ENCODE data around the gene GSTK1.

Gene GSTK1

DNA sequence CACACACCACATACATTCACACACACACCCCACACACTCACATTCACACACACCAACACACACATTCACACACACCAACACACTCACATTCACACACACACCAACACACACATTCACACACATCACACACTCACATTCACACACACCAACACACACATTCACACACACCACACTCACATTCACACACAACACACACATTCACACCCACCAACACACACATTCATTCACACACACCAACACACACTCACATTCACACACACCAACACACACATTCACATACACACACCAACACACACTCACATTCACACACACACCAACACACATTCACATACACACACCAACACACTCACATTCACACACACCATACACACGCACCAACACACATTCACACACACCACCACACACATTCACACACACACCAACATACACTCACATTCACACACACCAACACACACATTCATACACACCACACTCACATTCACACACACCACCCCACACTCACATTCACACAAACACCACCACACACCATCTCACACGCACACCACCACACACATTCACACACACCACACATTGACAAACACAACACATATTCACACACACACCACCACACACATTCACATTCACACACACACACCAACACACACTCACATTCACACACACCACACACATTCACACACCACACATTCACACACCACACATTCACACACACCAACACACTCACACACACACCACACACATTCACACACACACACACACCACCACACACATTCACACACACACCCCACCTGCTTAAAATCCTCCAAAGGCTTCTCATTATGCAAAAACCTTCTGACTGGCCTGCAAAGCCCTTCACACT lies 32.4 kb upstream of the GSTK1 start:
- no peaks in the 10 kb centered on the region for H3K4me1 Mint-ChIP-seq (ENCODE audit: low read depth in 2 of 2)
- DNase-seq = no peak
- no peak overlapping the region for H3K27ac Mint-ChIP-seq
- H3K36me3 Mint-ChIP-seq (ENCODE audit: insufficient read depth) = no peaks in the 10 kb centered on the region
- H3K27me3 Mint-ChIP-seq = peaks cover 3 to 9% of the 10 kb centered on the region in 2 donors
- no peak for ATAC-seq (replicated peaks)
- no peak overlapping the region for H3K4me3 Mint-ChIP-seq
- peaks cover 0 to 5% of the 10 kb centered on the region in 2 donors for H3K9me3 Mint-ChIP-seq

DNA sequence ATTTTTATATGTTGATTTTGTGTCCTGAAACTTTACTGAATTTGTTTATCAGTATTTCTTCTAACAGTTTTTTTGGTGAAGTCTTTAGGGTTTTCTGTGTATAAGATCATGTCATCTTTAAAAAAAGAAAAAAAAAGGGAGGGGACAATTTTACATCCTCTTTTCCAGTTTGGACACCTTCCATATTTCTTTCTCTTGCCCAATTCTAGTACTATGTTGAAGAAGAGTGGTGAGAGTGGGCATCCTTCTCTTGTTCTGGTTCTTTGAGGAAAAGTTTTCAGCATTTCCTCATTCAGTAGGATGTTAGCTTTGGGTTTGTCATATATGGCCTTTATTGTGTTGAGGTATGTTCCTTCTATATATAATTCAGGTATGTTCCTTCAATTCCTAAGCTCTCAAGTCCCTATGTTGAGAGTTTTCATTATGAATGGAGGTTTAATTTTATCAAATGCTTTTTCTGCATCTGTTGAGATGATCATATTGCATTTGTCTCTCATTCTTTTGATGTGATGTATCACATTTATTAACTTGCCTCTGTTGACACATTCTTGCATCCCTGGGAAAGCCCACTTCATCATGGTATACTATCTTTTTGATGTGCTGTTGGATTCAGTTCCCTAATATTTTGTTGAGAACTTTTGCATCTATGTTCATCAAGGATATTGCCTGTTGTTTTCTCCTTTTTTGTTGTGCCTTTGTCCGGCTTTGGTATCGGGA lies 29.3 kb upstream of the GSTK1 start:
- DNase-seq (no peak), ATAC-seq (replicated peaks) (no peak)
- Mint-ChIP-seq H3K9me3 (peaks cover 5 to 18% of the 10 kb centered on the region in 2 donors), H3K36me3 (ENCODE audit: insufficient read depth) (no peaks in the 10 kb centered on the region), H3K4me3 (no peak overlapping the region), H3K4me1 (ENCODE audit: low read depth in 2 of 2) (no peaks in the 10 kb centered on the region), H3K27ac (no peak overlapping the region), H3K27me3 (peaks cover 12 to 24% of the 10 kb centered on the region in 2 donors)

DNA sequence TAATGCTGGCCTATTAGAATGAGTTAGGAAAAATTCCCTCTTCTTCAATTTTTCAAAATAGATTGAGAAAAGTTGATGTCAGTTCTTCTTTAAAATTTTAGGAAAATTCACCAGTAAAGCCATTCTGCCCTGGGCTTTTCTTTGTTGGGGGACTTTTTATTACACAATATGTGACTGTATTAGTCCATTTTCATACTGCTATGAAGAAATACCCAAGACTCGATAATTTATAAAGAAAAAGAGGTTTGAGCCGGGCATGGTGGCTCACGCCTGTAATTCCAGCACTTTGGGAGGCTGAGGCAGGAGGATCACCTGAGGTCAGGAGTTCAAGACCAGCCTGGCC lies 28.7 kb upstream of the GSTK1 start:
- Mint-ChIP-seq H3K4me3 (no peak overlapping the region), H3K27ac (no peak overlapping the region), H3K27me3 (peaks cover 12 to 24% of the 10 kb centered on the region in 2 donors), H3K36me3 (ENCODE audit: insufficient read depth) (no peaks in the 10 kb centered on the region), H3K9me3 (peaks cover 5 to 18% of the 10 kb centered on the region in 2 donors), H3K4me1 (ENCODE audit: low read depth in 2 of 2) (no peaks in the 10 kb centered on the region)
- DNase-seq = no peak
- no peak for ATAC-seq (replicated peaks)

DNA sequence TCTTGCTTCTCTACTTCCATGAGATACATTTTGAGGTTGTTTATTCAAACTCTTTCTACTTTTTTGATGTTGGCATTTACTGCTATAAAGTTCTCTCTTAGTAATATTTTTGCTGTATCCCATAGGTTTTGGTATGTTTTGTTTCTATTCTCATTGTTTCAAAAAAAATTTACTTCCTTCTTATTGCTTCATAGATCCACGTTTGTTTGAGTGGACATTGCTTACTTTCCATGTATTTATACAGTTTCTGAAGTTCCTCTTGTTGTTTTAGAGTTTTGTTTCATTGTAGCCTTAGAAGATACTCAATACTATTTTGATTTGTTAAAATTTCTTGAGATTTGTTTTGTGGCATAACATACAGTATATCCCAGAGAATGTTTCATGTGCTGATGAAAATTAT lies 27.7 kb upstream of the GSTK1 start:
- no peak overlapping the region for H3K4me3 Mint-ChIP-seq

DNA sequence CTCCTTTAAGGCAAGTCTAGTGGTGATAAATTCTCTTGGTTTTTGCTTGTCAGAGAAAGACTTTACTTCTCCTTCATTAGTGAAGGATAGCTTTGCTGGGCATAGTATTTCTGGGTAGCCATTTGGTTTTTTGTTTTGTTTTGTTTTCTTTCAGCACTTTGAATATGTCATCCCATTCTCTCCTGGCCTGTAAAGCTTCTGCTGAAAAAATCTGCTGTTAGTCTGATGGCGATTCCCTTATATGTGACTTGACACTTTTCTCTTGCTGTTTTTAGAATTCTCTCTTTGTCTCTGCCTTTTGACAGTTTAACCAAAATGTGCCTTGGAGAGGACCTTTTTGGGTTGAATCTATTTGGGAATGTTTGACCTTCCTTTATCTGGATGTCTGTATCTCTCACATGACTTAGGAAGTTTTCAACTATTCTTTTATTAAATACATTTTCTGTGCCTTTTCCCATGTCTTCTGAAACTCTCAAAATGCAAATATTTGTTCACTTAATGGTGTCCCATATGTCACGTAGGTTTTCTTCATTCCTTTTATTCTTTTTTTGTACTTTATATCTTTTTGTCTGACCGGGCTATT lies 26.7 kb upstream of the GSTK1 start:
- Mint-ChIP-seq H3K4me3 (no peak overlapping the region), H3K36me3 (ENCODE audit: insufficient read depth) (no peaks in the 10 kb centered on the region), H3K27me3 (peaks cover 12 to 24% of the 10 kb centered on the region in 2 donors), H3K9me3 (peaks cover 5 to 18% of the 10 kb centered on the region in 2 donors), H3K27ac (no peak overlapping the region), H3K4me1 (ENCODE audit: low read depth in 2 of 2) (peaks cover 0 to 9% of the 10 kb centered on the region in 2 donors)
- ATAC-seq (replicated peaks) (no peak), DNase-seq (no peak)

More for the DNA sequence above, 27.7 kb upstream of the GSTK1 start:
- peaks cover 5 to 18% of the 10 kb centered on the region in 2 donors for H3K9me3 Mint-ChIP-seq
- no peak overlapping the region for H3K27ac Mint-ChIP-seq
- ATAC-seq (replicated peaks) (no peak), DNase-seq (no peak)
- peaks cover 0 to 3% of the 10 kb centered on the region in 2 donors for H3K4me1 Mint-ChIP-seq (ENCODE audit: low read depth in 2 of 2)
- H3K27me3 Mint-ChIP-seq = peaks cover 12 to 24% of the 10 kb centered on the region in 2 donors
- H3K36me3 Mint-ChIP-seq (ENCODE audit: insufficient read depth) = no peaks in the 10 kb centered on the region

DNA sequence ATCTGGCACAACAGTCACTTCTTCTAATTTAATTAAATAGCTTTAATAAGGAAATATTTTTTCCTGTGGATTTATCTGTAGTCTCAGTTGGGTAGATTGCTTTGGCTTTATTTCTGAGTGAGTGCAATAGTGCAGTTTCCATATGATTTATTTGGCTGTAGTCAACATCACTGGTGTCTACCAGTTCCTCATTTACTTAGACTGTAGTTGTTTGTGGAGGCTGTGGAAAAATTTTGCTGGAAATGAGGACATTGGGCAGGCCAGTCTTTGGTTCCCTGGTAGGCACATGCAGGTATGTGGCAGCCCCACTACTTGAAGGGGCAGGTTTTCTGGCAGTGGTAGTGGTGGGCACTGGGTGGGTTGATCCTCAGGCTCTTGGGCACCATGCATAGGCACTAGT lies 25.9 kb upstream of the GSTK1 start:
- DNase-seq = no peak
- Mint-ChIP-seq H3K4me1 (ENCODE audit: low read depth in 2 of 2) (peaks cover 0 to 12% of the 10 kb centered on the region in 2 donors), H3K27ac (no peak overlapping the region), H3K4me3 (no peak overlapping the region), H3K27me3 (peaks cover 12 to 24% of the 10 kb centered on the region in 2 donors), H3K36me3 (ENCODE audit: insufficient read depth) (no peaks in the 10 kb centered on the region), H3K9me3 (peaks cover 5 to 18% of the 10 kb centered on the region in 2 donors)
- ATAC-seq (replicated peaks) = no peak

DNA sequence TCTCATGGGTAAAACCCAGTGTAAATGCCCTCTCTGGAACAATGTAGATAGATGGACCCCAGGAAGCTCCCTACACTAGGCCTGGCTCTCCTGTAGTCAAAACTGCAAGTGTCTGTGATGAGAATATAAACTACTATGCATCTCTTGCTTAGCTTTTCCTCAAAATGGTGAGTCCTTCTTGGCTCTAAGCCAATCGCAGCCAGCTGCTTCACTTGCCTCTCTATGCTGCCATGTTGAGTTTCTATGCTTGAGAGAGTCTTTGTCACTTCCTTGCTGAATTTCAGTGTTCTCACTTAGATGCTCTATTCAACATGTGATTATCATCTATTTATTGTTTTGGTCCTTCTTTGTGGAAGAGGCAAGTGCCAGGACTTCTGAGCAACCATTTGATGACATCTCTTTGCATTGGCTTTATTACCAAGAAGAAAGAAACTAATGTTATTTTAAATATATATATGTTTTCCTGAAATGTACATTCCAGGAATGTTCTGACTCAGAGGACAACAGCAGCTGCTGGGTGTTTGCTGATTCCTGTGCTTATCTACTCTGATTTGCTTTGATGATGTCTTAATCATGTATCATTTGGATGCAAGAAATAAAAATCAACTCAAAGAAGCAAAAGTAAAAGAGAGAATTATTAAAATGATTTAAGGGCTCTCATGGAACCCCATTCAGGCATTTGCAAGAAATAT lies 24.8 kb upstream of the GSTK1 start:
- Mint-ChIP-seq H3K27me3 (peaks cover 12 to 24% of the 10 kb centered on the region in 2 donors), H3K27ac (no peak overlapping the region), H3K4me3 (no peak overlapping the region), H3K4me1 (ENCODE audit: low read depth in 2 of 2) (peaks cover 0 to 12% of the 10 kb centered on the region in 2 donors), H3K9me3 (peaks cover 5 to 18% of the 10 kb centered on the region in 2 donors), H3K36me3 (ENCODE audit: insufficient read depth) (no peaks in the 10 kb centered on the region)
- ATAC-seq (replicated peaks) (no peak), DNase-seq (no peak)

DNA sequence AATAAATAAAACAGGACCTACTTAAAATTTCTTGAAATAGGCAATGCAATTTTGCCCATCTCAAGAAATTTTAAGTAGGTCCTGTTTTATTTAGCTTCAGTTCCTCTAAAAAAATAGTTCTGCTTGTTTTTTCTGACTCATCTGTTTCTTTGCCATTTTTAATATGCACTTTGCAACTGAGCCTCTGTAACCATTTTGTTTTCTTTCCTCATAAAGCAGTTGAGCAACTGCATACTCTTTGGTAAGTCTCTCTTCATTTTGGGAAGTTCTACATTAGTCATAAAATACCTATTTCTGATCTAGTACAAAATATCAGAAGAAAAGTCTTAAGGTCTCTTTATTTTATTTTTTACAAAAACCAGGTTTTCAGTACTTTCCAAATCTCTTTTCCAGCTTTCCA lies 23.4 kb upstream of the GSTK1 start:
- peaks cover 12 to 24% of the 10 kb centered on the region in 2 donors for H3K27me3 Mint-ChIP-seq
- H3K36me3 Mint-ChIP-seq (ENCODE audit: insufficient read depth) = no peaks in the 10 kb centered on the region
- DNase-seq (no peak), ATAC-seq (replicated peaks) (no peak)
- no peak overlapping the region for H3K4me3 Mint-ChIP-seq
- H3K27ac Mint-ChIP-seq = no peak overlapping the region
- peaks cover 3 to 25% of the 10 kb centered on the region in 2 donors for H3K4me1 Mint-ChIP-seq (ENCODE audit: low read depth in 2 of 2)
- H3K9me3 Mint-ChIP-seq = peaks cover 5 to 18% of the 10 kb centered on the region in 2 donors

DNA sequence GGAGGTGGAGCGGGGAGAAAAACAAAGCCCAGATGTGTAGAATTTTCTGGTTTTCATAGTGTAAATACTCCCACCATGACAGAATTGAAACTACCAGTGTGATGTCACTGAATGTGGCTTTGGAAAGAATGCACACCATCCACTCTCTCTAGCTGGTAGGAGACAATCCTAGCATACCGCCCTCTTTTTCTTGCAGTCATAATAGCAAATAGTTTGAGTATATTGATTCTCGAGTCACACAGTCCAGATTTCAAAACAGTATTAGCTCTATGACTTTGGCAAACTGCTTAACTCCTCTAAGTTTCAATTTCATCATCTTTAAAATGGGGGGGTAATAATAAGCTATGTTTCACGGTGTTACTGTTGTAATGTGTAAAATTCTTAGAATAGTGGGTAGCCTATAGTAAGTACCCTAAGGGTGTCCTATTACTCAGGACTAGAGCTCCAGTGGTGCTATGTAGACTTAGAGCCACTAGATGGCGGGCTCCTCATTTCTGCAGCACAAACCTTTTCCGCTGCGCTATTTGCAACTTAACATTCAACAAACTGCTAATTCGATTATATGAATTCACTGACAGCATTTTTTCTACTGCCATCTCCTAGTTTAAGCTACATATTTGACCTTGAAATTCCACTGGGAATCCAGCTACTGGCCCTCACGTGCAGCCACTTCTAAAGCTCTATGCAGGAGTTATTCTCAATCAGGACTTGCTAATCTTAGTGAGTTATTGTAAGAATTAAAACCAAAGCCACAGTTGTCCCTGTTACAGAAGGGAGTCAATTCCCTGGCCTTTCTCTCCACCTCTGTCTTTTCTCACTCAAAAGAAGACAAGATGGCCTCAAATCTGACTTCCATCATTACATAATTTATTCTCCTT lies 22.7 kb upstream of the GSTK1 start:
- Mint-ChIP-seq H3K9me3 (peaks cover 5 to 16% of the 10 kb centered on the region in 2 donors), H3K4me1 (ENCODE audit: low read depth in 2 of 2) (peaks cover 5 to 32% of the 10 kb centered on the region in 2 donors), H3K27me3 (peaks cover 11 to 19% of the 10 kb centered on the region in 2 donors), H3K4me3 (no peak overlapping the region), H3K27ac (peak overlapping the region in 1 of 2 donors; percentile 41), H3K36me3 (ENCODE audit: insufficient read depth) (no peaks in the 10 kb centered on the region)
- ATAC-seq (replicated peaks) = peak; percentile 99
- peak; percentile 61 to 67 (median 65) for DNase-seq

DNA sequence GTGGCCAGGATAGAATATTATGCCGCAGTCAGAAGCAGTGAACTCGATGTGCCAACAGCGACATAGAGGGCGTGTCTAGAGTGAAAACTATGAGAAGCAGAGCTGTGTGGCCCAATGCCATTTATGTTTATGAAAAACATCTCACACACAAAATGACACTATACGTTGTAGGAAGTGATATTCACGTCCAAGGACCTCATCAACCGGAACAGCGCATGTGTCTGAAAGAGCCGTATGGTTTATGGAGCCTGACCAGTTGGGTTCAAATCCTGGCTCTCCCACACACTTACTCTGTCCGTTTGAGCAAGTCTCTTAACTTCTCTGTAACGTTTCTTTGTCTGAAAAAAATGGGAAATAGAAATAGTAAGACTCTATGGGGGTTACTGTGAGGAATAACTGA lies 20.9 kb upstream of the GSTK1 start:
- DNase-seq = no peak
- Mint-ChIP-seq H3K9me3 (no peaks in the 10 kb centered on the region), H3K4me1 (ENCODE audit: low read depth in 2 of 2) (peaks cover 15 to 47% of the 10 kb centered on the region in 2 donors), H3K27me3 (peaks cover 0 to under 1% of the 10 kb centered on the region in 2 donors), H3K4me3 (no peak overlapping the region), H3K27ac (no peak overlapping the region), H3K36me3 (ENCODE audit: insufficient read depth) (no peaks in the 10 kb centered on the region)
- no peak for ATAC-seq (replicated peaks)

DNA sequence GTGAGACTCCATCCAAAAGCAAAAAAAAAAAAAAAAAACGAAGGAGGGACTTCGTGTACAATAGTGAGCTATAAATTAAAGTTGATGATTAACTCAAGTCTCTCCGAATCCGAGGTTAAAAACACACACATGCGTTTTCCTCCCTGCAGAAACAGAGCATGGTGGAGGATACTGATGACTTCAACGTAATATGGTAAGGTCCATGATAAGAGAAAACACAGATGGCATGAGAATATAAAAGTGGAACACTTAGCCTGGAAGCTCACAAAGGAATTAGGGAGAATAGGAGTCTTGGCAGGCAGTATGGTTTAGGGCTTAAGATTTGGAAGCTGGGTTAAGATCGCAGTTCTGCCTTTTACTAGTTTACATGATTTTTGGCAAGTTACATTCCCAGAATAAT lies 20.1 kb upstream of the GSTK1 start:
- no peaks in the 10 kb centered on the region for H3K27me3 Mint-ChIP-seq
- ATAC-seq (replicated peaks) = no peak
- peak overlapping the region in 1 of 2 donors; percentile 35 for H3K27ac Mint-ChIP-seq
- H3K9me3 Mint-ChIP-seq = no peaks in the 10 kb centered on the region
- H3K4me3 Mint-ChIP-seq = no peak overlapping the region
- no peaks in the 10 kb centered on the region for H3K36me3 Mint-ChIP-seq (ENCODE audit: insufficient read depth)
- H3K4me1 Mint-ChIP-seq (ENCODE audit: low read depth in 2 of 2) = peaks cover 15 to 50% of the 10 kb centered on the region in 2 donors
- no peak for DNase-seq

DNA sequence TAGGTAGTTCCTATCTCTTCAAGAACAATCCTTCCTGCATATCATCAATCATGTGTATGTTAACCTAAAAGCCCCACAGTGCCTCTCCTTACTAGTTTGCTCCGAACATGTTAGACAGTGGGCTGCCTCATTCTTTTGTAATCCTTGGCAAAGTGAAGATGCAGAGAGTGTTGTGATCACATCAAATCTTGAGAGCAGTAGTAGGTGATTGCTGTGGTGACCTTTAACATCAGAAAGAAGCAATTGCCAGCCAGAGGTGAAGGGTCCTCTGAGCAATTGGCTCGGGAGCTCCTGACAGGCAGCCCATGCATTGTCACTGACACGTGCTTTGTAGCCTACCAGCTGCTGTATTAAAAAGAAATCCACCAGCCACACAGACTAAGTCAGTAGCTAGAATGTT lies 19.6 kb upstream of the GSTK1 start:
- Mint-ChIP-seq H3K27me3 (no peaks in the 10 kb centered on the region), H3K27ac (peak overlapping the region in 1 of 2 donors; percentile 35), H3K4me1 (ENCODE audit: low read depth in 2 of 2) (peaks cover 18 to 53% of the 10 kb centered on the region in 2 donors), H3K36me3 (ENCODE audit: insufficient read depth) (no peaks in the 10 kb centered on the region), H3K9me3 (no peaks in the 10 kb centered on the region), H3K4me3 (no peak overlapping the region)
- DNase-seq = no peak
- no peak for ATAC-seq (replicated peaks)
